G401 (cell line): ENCODE results near the gene RNMT. TPM values are rescaled to one million over a fixed set of nuclear protein-coding genes. Genes with fewer than 3 reads are reported as not detected.

Experiments
- DNase-seq: peaks from one replicate; pipeline ENCODE4 v3.0.0-alpha.2; 2015; ENCODE audit warnings: low spot score
- in situ Hi-C: cut with HindIII; loops from 2 replicates; pipeline ENCODE4 v1.10.0; 2016; ENCODE audit warnings: low sequenced_read_pairs, mixed read lengths
- total RNA-seq: library from RNA; depleted of rRNA; stranded (reverse); fragments of >200 nt; shearing (Covaris generic); gene quantifications from 2 replicates; pipeline ENCODE4 v1.2.3, GENCODE V29; 2014; rRNA removed

Gene RNMT
- total RNA-seq, 1 experiment from 2014 or later: 36.7 TPM

DNA sequence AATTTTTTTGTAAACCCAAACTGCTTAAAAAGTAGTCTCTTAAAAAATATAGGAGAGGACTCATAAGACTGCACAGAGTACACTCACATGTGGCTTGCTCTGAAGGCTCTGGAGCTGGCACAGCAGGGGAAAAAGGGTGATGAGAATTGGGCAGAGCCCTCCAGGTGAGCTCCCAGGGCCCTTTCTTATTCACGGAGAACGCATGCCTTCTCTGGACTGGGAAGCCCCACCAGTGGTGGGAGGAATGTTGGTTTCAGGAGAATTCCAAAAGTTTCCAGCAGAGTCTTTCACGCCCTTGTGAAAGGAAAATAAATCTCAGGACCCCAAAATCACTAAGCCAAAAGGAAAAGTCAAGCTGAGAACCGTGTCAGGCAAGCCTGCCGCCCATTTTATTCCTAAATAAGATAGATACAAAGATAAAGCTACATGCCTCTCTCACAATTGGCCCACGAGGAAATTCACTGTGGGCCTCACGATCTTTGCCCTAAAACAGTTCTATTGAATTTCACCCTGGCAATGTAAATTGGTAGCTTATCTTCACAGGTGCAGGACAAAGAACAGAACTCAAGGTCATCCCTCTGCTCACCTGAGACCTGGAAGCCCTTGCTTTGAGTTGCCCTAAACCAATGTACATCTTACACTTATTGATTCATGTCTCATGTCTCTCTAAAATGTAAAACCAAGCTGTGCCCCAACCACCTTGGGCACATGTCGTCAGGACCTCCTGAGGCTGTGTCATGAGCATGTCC is 82.0 kb downstream of the RNMT start:
- DNase-seq: no peak
- in situ Hi-C loops: no loop called here

DNA sequence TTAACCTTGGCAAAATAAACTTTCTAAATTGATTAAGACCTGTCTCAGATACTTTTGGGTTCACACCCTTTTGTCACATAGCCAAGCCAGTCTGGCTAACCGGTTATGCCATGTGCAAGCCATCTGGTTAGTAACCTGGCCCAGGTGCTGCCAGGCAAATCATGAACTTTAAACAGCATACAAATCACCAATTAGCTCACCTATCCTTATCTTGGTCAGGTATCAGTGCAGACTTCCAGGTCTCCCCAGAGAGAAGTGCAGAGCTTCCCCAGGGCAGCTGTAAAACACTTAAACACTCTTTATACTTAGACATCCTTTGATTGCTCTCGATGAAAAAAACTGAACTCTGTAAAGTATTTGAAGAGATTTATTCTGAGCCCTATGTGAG is 82.6 kb downstream of the RNMT start:
- DNase-seq: no peak
- in situ Hi-C loops: no loop called here

DNA sequence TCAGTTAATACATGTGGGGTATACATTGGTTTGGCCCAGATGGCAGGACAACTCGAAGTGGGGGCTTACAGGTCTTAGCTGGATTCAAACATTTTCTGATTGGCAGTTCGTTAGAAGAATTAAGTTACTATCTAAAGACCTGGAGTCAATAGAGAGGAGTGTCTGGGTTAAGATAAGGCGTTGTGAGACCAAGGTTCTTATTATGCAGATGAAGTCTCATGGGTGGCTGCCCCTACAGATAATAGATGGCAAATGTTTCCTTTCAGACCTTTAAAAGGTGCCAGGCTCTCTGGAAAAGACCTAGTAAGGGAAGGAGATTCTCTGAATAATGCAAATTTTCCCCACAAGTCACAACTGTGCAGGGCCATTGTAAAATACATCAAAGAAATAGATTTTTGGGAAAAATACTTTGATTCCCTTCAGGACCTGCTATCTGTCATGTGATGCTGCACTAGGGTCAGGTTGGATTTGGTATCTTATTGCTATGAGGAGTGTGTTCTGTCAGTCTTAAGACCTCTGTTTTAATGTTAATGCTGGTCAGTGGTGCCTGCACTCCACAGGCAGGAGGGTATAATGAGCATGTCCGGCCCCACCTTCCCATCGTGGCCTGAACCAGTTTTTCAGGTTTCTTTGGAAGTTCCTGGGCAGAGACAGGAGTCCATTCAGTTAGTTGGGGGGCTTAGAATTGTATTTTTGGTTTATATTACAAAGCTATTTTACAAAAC is 83.2 kb downstream of the RNMT start:
- DNase-seq: no peak
- in situ Hi-C loops: no loop called here

DNA sequence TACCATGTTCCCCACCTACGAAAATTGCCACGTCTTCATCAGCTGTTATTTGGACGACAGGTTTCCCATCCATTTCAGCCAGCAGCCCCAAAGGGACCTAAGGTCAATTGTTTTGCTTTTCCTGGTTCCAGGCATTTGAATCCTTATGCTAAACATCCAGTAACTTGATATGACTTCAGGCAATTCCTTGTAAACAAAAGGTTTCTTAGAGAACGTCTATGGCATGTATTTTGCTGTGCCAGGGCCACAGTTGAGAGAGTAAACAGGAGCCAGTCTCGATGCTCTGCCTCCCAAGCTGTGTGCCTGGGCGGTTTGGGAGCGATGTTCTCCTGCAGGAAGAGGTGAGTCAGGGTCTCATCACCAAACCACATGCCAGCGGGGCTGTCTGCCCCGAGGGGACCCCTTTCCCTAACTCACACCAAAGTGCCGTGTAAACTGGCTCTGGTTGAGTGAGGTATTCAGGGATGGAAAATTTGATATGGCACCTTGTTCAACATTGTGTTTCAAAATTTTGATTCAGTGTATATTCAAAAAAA is 84.5 kb downstream of the RNMT start:
- in situ Hi-C loops: no loop called here
- no peak for DNase-seq

DNA sequence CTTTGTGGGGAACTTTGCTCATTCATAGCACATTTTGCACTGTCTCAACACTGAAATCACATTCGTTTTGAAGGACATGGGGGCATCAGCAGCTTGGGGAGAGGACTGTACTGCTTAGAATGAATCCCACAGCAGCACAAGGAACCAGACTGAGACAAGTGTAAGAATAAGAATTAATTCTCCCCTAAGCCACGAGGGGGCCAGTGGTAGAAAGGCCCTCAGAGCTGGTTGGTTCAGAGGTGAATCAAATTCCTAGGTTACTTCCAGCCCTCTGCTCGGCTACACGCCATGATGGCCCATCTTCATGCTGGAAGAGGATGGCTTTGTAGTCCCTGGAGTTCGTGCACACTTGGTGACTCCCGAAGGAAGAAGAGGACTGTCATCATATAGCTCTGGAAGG is 85.5 kb downstream of the RNMT start:
- DNase-seq: no peak
- in situ Hi-C loops: no loop called here

DNA sequence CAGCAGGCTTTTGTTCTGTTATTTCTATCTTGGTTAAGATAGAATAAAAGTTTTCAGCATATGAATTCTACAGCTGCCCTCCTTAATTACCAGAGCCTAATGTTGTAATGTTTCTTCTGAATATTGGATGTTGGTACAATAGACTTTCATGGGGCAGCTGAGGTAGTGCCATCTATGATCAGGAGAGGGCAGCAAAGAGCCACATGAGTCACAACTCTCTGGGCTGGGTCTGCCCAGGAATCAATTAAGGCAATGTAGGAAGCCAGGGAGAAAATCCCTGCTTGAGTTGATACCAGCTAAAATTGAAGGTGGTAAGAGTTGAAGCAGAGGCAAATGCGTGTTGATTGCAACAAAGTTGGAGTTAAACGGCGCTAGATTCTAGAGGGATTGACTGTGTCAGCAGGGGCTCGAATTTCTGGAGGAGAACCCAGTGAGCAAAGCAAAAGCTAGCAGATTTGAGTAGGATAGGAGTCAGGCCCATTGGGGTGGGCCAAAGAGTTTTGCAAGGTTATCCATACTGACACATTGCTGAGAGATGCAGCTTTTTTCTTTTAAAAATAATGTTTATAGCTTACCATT is 86.9 kb downstream of the RNMT start:
- peak; percentile 78 for DNase-seq
- in situ Hi-C loops: no loop called here

Other genes with a start within 250 kb of the RNMT start
- 23.4 and 27.9 TPM in 2 replicates for gene FAM210A, start 115 bp upstream of the RNMT start, total RNA-seq
- not detected in 2 replicates for gene MC5R, start 97.5 kb downstream of the RNMT start, total RNA-seq
- not detected in 2 replicates for gene MC2R, start 188.9 kb downstream of the RNMT start, total RNA-seq